ENCODE results near the gene MITF.

- TF ChIP-seq EZH2phosphoT487 (IDR thresholded peaks at IDR 0.05; ENCODE audit: low read depth) (no peak), CTCF (IDR thresholded peaks at IDR 0.05; ENCODE audit: low read depth, low read length) (no peak)
Observed at GRCh38 chr3:69927571-69927970, 188.3 kb downstream of the MITF start.
